ENCODE measurements around the gene BPI.
A peak's percentile ranks its signal among the peaks of the same experiment; 100 is the strongest.

Gene BPI

DNA sequence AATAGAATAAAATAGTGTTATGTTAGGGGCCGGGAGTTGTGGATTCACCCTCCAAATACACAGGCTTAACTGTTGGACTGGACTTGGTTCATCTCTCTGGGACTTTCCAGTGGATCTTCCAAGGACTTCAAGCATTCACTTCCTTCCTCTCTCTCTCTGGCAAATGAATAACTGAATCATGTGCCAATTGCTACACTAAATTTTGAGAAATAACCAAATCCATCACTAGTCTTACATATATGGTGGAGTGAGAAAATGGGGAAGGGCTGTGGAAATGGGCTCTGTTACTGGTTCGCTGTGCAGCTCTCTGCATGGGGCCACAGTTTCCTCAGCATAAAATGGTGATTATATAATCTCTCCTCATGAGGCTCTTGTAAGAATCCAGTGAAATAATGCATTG is 36.7 kb upstream of the BPI start:
- Histone ChIP-seq H3K27me3 (replicated peaks; ENCODE audit: control insufficient read depth, insufficient read depth, low read length) (no peaks in the 10 kb centered on the region), H3K36me3 (ENCODE audit: control insufficient read depth, insufficient read depth, low read length, severe bottlenecking) (no peaks in the 10 kb centered on the region)

GRCh38 chr20:38267901-38268514 is 35.9 kb upstream of the BPI start:
- no peak overlapping the region for H3K4me3 ChIP-seq (ENCODE audit: low read length)
- H3K36me3 ChIP-seq (ENCODE audit: control insufficient read depth, insufficient read depth, low read length, severe bottlenecking): no peaks in the 10 kb centered on the region
- no peaks in the 10 kb centered on the region for H3K27me3 ChIP-seq (replicated peaks; ENCODE audit: control insufficient read depth, insufficient read depth, low read length)
- peaks cover 29% of the 10 kb centered on the region for H3K4me1 ChIP-seq (ENCODE audit: control insufficient read depth, insufficient read depth, low read length)
- H3K9ac ChIP-seq (ENCODE audit: low read length): no peak overlapping the region
- no peaks in the 10 kb centered on the region for H3K9me3 ChIP-seq (ENCODE audit: control insufficient read depth, low read length)
- DNase-seq (ENCODE audit: low read depth): no peak

More for the DNA sequence above, 36.7 kb upstream of the BPI start:
- H3K9ac ChIP-seq (ENCODE audit: low read length): no peak overlapping the region
- no peaks in the 10 kb centered on the region for H3K9me3 ChIP-seq (ENCODE audit: control insufficient read depth, low read length)
- no peak overlapping the region for H3K4me3 ChIP-seq (ENCODE audit: low read length)
- DNase-seq (ENCODE audit: low read depth): no peak
- H3K4me1 ChIP-seq (ENCODE audit: control insufficient read depth, insufficient read depth, low read length): peaks cover 22% of the 10 kb centered on the region

GRCh38 chr20:38269040-38269439 is 34.9 kb upstream of the BPI start:
- Histone ChIP-seq H3K9me3 (ENCODE audit: control insufficient read depth, low read length) (no peaks in the 10 kb centered on the region), H3K27me3 (replicated peaks; ENCODE audit: control insufficient read depth, insufficient read depth, low read length) (no peaks in the 10 kb centered on the region), H3K4me1 (ENCODE audit: control insufficient read depth, insufficient read depth, low read length) (peaks cover 34% of the 10 kb centered on the region), H3K4me3 (ENCODE audit: low read length) (no peak overlapping the region), H3K9ac (ENCODE audit: low read length) (no peak overlapping the region), H3K36me3 (ENCODE audit: control insufficient read depth, insufficient read depth, low read length, severe bottlenecking) (no peaks in the 10 kb centered on the region)
- no peak for DNase-seq (ENCODE audit: low read depth)

DNA sequence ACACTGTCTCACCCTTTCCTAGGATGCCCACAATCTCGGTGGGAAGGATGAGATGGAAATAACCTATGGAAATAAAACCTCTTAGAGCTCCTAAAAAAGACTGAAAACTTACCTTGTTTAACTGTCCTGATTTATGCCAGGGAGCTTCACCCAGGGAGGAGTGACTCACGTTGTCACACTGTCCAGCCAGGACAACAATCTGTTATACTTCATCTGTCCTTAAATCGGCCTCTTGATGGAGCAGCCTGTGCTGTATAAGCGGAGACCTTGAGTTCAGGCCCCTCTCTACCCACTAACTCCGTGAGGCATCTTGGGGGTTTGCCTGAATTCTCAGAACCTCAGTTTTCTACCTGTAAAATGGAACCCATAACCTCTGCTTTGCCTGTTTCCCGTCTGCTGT is 34.2 kb upstream of the BPI start:
- Histone ChIP-seq H3K4me1 (ENCODE audit: control insufficient read depth, insufficient read depth, low read length) (peaks cover 34% of the 10 kb centered on the region), H3K36me3 (ENCODE audit: control insufficient read depth, insufficient read depth, low read length, severe bottlenecking) (no peaks in the 10 kb centered on the region), H3K4me3 (ENCODE audit: low read length) (no peak overlapping the region), H3K27me3 (replicated peaks; ENCODE audit: control insufficient read depth, insufficient read depth, low read length) (no peaks in the 10 kb centered on the region), H3K9ac (ENCODE audit: low read length) (no peak overlapping the region), H3K9me3 (ENCODE audit: control insufficient read depth, low read length) (peaks cover 3% of the 10 kb centered on the region)
- no peak for DNase-seq (ENCODE audit: low read depth)

GRCh38 chr20:38270869-38271605 is 32.9 kb upstream of the BPI start:
- peak; percentile 97 for DNase-seq (ENCODE audit: low read depth)
- H3K4me3 ChIP-seq (ENCODE audit: low read length): peak overlapping the region; percentile 35
- no peak overlapping the region for H3K9ac ChIP-seq (ENCODE audit: low read length)
- H3K36me3 ChIP-seq (ENCODE audit: control insufficient read depth, insufficient read depth, low read length, severe bottlenecking): no peaks in the 10 kb centered on the region
- H3K9me3 ChIP-seq (ENCODE audit: control insufficient read depth, low read length): peaks cover 6% of the 10 kb centered on the region
- peaks cover 42% of the 10 kb centered on the region for H3K4me1 ChIP-seq (ENCODE audit: control insufficient read depth, insufficient read depth, low read length)
- no peaks in the 10 kb centered on the region for H3K27me3 ChIP-seq (replicated peaks; ENCODE audit: control insufficient read depth, insufficient read depth, low read length)

DNA sequence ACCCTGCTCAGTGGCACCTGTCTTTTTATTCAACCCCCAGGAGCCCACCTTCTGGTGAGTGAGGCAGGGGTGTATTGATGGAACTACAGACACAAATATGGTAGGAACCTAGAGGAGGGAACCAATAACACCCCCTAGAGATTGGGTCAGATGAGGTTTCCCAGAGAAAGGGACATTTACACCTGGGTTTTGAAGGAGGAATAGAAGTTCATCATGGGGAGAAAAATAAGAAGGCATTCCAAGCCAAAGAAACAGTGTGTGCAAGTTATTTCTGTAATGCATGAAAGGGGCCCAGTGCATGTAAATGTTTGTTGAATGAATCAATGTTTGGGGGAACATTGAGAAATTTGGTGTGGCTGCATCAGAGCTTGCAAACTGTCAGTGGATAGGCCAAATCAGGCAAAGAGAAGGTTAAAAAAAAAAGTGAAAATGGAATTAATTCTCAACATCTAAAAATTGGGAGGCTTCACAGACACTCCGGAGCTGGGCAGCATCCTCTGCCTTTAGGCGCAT is 32.3 kb upstream of the BPI start:
- peaks cover 44% of the 10 kb centered on the region for H3K4me1 ChIP-seq (ENCODE audit: control insufficient read depth, insufficient read depth, low read length)
- peak overlapping the region; percentile 35 for H3K4me3 ChIP-seq (ENCODE audit: low read length)
- DNase-seq (ENCODE audit: low read depth): peak; percentile 44
- no peaks in the 10 kb centered on the region for H3K27me3 ChIP-seq (replicated peaks; ENCODE audit: control insufficient read depth, insufficient read depth, low read length)
- no peak overlapping the region for H3K9ac ChIP-seq (ENCODE audit: low read length)
- H3K9me3 ChIP-seq (ENCODE audit: control insufficient read depth, low read length): peaks cover 6% of the 10 kb centered on the region
- no peaks in the 10 kb centered on the region for H3K36me3 ChIP-seq (ENCODE audit: control insufficient read depth, insufficient read depth, low read length, severe bottlenecking)

- Histone ChIP-seq H3K4me1 (ENCODE audit: control insufficient read depth, insufficient read depth, low read length) (peaks cover 42% of the 10 kb centered on the region), H3K9me3 (ENCODE audit: control insufficient read depth, low read length) (peaks cover 6% of the 10 kb centered on the region), H3K27me3 (replicated peaks; ENCODE audit: control insufficient read depth, insufficient read depth, low read length) (no peaks in the 10 kb centered on the region), H3K4me3 (ENCODE audit: low read length) (no peak overlapping the region), H3K36me3 (ENCODE audit: control insufficient read depth, insufficient read depth, low read length, severe bottlenecking) (no peaks in the 10 kb centered on the region), H3K9ac (ENCODE audit: low read length) (no peak overlapping the region)
- peak; percentile 65 for DNase-seq (ENCODE audit: low read depth)
Observed at GRCh38 chr20:38272398-38272797, 31.6 kb upstream of the BPI start.

DNA sequence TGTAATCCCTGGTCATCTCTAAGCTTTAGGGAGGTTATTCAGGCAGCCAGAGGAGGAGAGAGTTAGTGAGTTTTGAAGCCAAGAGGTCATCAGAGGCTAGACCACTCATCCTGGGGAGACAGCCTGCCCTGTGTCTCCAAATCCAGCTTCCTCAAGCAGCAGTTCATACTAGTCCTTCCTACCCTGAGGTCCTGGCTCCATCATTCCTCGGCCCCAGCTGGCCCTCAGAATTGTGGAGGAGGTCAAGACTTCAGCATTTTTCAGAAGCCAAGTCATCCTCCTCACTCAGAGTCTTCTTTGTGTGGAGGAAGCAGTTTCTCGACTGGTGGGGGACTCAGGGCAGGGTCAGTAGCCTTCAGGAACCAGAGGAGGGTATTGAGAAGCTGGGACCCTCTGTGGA is 31.0 kb upstream of the BPI start:
- DNase-seq (ENCODE audit: low read depth): peak; percentile 57

GRCh38 chr20:38275815-38276550 is 28.0 kb upstream of the BPI start:
- DNase-seq (ENCODE audit: low read depth): peak; percentile 74
- Histone ChIP-seq H3K4me1 (ENCODE audit: control insufficient read depth, insufficient read depth, low read length) (peaks cover 44% of the 10 kb centered on the region), H3K4me3 (ENCODE audit: low read length) (no peak overlapping the region), H3K36me3 (ENCODE audit: control insufficient read depth, insufficient read depth, low read length, severe bottlenecking) (no peaks in the 10 kb centered on the region), H3K9me3 (ENCODE audit: control insufficient read depth, low read length) (peaks cover 6% of the 10 kb centered on the region), H3K9ac (ENCODE audit: low read length) (peak overlapping the region; percentile 39), H3K27me3 (replicated peaks; ENCODE audit: control insufficient read depth, insufficient read depth, low read length) (no peaks in the 10 kb centered on the region)

More for the DNA sequence above, 31.0 kb upstream of the BPI start:
- Histone ChIP-seq H3K4me3 (ENCODE audit: low read length) (no peak overlapping the region), H3K27me3 (replicated peaks; ENCODE audit: control insufficient read depth, insufficient read depth, low read length) (no peaks in the 10 kb centered on the region), H3K36me3 (ENCODE audit: control insufficient read depth, insufficient read depth, low read length, severe bottlenecking) (no peaks in the 10 kb centered on the region), H3K9me3 (ENCODE audit: control insufficient read depth, low read length) (peaks cover 6% of the 10 kb centered on the region), H3K4me1 (ENCODE audit: control insufficient read depth, insufficient read depth, low read length) (peaks cover 39% of the 10 kb centered on the region), H3K9ac (ENCODE audit: low read length) (no peak overlapping the region)

GRCh38 chr20:38277285-38277684 is 26.7 kb upstream of the BPI start:
- Histone ChIP-seq H3K4me3 (ENCODE audit: low read length) (no peak overlapping the region), H3K36me3 (ENCODE audit: control insufficient read depth, insufficient read depth, low read length, severe bottlenecking) (no peaks in the 10 kb centered on the region), H3K27me3 (replicated peaks; ENCODE audit: control insufficient read depth, insufficient read depth, low read length) (no peaks in the 10 kb centered on the region), H3K4me1 (ENCODE audit: control insufficient read depth, insufficient read depth, low read length) (peaks cover 31% of the 10 kb centered on the region), H3K9me3 (ENCODE audit: control insufficient read depth, low read length) (peaks cover 6% of the 10 kb centered on the region), H3K9ac (ENCODE audit: low read length) (no peak overlapping the region)
- DNase-seq (ENCODE audit: low read depth): no peak

- Histone ChIP-seq H3K27me3 (replicated peaks; ENCODE audit: control insufficient read depth, insufficient read depth, low read length) (no peaks in the 10 kb centered on the region), H3K9ac (ENCODE audit: low read length) (no peak overlapping the region), H3K36me3 (ENCODE audit: control insufficient read depth, insufficient read depth, low read length, severe bottlenecking) (no peaks in the 10 kb centered on the region), H3K4me1 (ENCODE audit: control insufficient read depth, insufficient read depth, low read length) (peaks cover 27% of the 10 kb centered on the region), H3K4me3 (ENCODE audit: low read length) (no peak overlapping the region), H3K9me3 (ENCODE audit: control insufficient read depth, low read length) (peaks cover 6% of the 10 kb centered on the region)
- no peak for DNase-seq (ENCODE audit: low read depth)
Observed at GRCh38 chr20:38277691-38278090, 26.3 kb upstream of the BPI start.

Measured in adipocyte (in vitro differentiated cells).